Transverse colon (tissue), 4 donors: Measurements from ENCODE around the gene AGPAT3. TPM values are rescaled to one million over a fixed set of nuclear protein-coding genes. Genes with fewer than 3 reads are reported as not detected.
A peak's percentile ranks its signal among the peaks of the same experiment; 100 is the strongest.

Experiments used
- DNase-seq: peaks from one replicate; pipeline ENCODE4 v3.0.0-alpha.2; 2019
- H3K27ac ChIP-seq, 4 donors: fragments of 200-600 bp; sonication (generic); 2 replicates each; pipeline ENCODE4 v1.5.1; 2016 to 2018; ENCODE audit warnings: inconsistent platforms in 4 of 4
- H3K27me3 ChIP-seq: fragments of 200-600 bp; sonication (generic); 2 replicates; pipeline ENCODE4 v1.5.1; 2017; ENCODE audit warnings: inconsistent platforms
- H3K36me3 ChIP-seq, 4 donors: fragments of 200-600 bp; sonication (generic); 2 replicates each; pipeline ENCODE4 v1.5.1; 2017 to 2019; ENCODE audit warnings: inconsistent platforms in 4 of 4
- H3K4me1 ChIP-seq, 4 donors: fragments of 200-600 bp; sonication (generic); 2 replicates each; pipeline ENCODE4 v1.5.1; 2017 to 2020; ENCODE audit warnings: inconsistent platforms in 4 of 4
- H3K4me3 ChIP-seq, 4 donors: fragments of 200-600 bp; sonication (generic); 1 replicate in 1 of 4; 2 replicates in 3 of 4; pipeline versions ENCODE4 v1.5.1 to v1.6.1; 2017 to 2019; ENCODE audit warnings: inconsistent platforms in 4 of 4
- H3K9me3 ChIP-seq, 2 donors: fragments of 200-600 bp; sonication (generic); 2 replicates each; pipeline ENCODE4 v1.5.1; 2017 to 2019; ENCODE audit warnings: inconsistent platforms in 2 of 2
- EP300 ChIP-seq: sonication (generic); formaldehyde crosslinking; IDR thresholded peaks from one replicate; pipeline ENCODE4 v1.6.1; 2017; ENCODE audit warnings: antibody characterized with exemption, low read depth
- POLR2A ChIP-seq: fragments of 450-650 bp; IDR thresholded peaks from one replicate; pipeline ENCODE4 v1.6.1; 2016; ENCODE audit warnings: antibody characterized with exemption, mild to moderate bottlenecking, moderate library complexity
- POLR2AphosphoS5 ChIP-seq, 3 donors: sonication (generic); formaldehyde crosslinking; IDR thresholded peaks; one replicate each; pipeline ENCODE4 v1.6.1; 2016; ENCODE audit warnings: antibody characterized with exemption in 3 of 3
- WGBS, 2 donors: methylation state at CpG; one replicate each; pipeline ENCODE4 v1.1.5; 2018; ENCODE audit warnings: low coverage in 1 of 2; 5-methylcytosine and 5-hydroxymethylcytosine counted together
- in situ Hi-C, 4 donors: fragments of 200-750 bp; cut with MboI; loops; one replicate each; pipeline versions ENCODE4 v1.15.0 to v1.15.1; 2017; ENCODE audit warnings: low sequenced_read_pairs in 3 of 4, low pct_ligation_motif_present in 1 of 4, low pct_unique_long_range_greater_than_20kb in 1 of 4
- intact Hi-C: fragments of 100-400 bp; cut with DNase I; formaldehyde crosslinking; loops from one replicate; pipeline ENCODE4 v1.15.1; 2023; ENCODE audit warnings: low total_unique reads
- total RNA-seq, 4 donors: library from RNA; depleted of rRNA; stranded (reverse); fragments of >200 nt; gene quantifications; one replicate each; pipeline ENCODE4 v1.1.0, GENCODE V29; 2016
- TF ChIP-seq, protein P1 (sequence below), 5 experiments: fragments of 200-600 bp in 3 of 5; fragments of 450-650 bp in 2 of 5; sonication (generic) in 3 of 5; IDR thresholded peaks; 1 replicate in 2 of 5; 2 replicates in 3 of 5; pipeline ENCODE4 v1.5.1; 2016 to 2017; ENCODE audit warnings: antibody characterized with exemption in 5 of 5, inconsistent platforms in 3 of 5, mild to moderate bottlenecking in 2 of 5, moderate library complexity in 1 of 5

Gene AGPAT3
- total RNA-seq, 4 donors from 2014 or later: 59.9 to 116 (median 85.3) TPM

DNA sequence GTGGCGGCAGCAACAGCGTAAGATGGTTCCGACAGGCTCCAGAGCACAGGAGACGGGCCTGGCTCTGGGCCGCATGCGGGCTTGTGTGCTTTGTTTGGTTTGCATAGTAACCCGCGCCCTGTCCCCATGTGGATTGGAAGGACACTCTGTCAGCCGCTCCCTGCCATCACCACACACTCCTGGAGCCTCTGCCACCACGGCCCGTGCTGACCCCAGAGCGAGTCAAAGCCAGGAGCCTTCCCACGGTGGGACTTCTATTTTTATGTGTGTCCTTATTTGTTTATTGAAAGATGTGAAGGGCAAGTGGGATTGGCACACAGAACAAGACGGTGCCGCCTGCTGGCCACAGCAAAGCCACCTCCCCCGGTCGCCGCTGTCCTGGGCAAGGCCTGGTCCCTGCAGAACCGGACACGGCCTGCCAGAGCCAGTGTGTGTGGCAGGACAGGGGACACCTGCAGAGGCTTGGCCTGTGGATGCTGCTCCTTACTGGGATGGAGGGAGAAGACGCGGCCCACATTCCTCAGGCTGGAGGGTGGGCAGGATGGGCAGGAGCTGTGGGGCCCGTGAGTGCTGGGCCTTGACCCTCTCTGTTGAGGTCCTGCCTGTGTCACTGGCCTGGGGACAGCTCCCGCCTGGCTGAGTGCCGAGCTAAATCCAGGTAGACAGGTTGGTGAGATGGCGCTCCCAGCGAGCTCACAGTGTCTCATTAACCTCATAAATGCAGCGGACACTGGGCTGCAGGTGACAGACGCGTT, 64.4 kb downstream of the AGPAT3 start:
- intact Hi-C loops (no loop called here), in situ Hi-C loops (loop anchor here in 2 of 4 donors (25.0 kb wide), 2 partner anchors 92 to 117 kb away; no protein-coding TSS in a partner anchor)
- 88% methylated on average over 28 of the region's 30 CpGs; no CpG with 5 or more reads in 1 of the 2 donors for WGBS, 2 donors
- Histone ChIP-seq H3K9me3 (no peaks in the 10 kb centered on the region), H3K27ac (peak overlapping the region in 1 of 4 donors; percentile 7), H3K4me1 (peaks cover 6 to 22% (median 12%) of the 10 kb centered on the region in 4 donors), H3K36me3 (no peaks in the 10 kb centered on the region), H3K4me3 (no peak overlapping the region), H3K27me3 (no peaks in the 10 kb centered on the region)
- no peak for DNase-seq
- no peak for TF ChIP-seq POLR2A
- TF ChIP-seq, protein P1, sequence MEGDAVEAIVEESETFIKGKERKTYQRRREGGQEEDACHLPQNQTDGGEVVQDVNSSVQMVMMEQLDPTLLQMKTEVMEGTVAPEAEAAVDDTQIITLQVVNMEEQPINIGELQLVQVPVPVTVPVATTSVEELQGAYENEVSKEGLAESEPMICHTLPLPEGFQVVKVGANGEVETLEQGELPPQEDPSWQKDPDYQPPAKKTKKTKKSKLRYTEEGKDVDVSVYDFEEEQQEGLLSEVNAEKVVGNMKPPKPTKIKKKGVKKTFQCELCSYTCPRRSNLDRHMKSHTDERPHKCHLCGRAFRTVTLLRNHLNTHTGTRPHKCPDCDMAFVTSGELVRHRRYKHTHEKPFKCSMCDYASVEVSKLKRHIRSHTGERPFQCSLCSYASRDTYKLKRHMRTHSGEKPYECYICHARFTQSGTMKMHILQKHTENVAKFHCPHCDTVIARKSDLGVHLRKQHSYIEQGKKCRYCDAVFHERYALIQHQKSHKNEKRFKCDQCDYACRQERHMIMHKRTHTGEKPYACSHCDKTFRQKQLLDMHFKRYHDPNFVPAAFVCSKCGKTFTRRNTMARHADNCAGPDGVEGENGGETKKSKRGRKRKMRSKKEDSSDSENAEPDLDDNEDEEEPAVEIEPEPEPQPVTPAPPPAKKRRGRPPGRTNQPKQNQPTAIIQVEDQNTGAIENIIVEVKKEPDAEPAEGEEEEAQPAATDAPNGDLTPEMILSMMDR (IDR thresholded peaks at IDR 0.05): peak in 1 of 5 experiments; percentile 13

DNA sequence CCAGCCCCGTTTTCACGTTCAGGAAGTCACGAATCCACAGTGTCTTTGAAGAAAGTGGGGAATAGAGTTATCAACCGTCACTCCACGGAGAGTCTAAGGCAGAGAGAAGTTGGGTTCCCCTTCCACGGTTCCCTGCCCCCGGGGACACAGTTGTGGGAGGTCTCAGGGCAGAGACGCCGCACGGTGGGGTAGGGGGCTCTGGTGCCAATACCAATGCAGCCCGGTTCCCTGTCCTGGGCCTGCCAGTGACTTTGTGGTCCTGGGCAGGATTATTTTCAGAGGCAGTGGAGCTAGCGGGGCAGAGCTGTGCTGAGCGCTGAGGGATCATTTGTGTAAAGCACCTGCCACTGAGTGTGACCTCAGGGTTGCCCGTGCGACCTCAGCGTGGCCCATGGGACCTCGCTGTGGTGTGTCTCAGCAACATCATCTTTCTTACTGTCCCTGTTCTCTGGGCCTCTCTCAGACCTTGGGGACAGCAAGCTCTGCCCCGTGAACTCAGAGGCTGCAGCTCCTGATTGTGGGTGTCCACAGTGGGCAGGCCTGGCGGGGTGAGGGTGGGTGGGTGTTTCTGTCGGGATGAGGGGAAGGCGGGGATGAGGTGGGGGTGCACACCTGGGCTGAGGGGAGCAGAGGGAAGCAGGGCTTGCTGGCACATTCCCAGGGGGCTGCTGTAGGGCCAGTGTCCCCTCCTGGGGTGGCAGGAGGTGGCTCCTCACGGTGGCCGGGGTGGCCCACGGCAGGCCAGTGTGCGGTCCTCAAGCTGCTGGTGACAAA, 65.2 kb downstream of the AGPAT3 start:
- Histone ChIP-seq H3K27me3 (no peaks in the 10 kb centered on the region), H3K4me1 (peaks cover 0 to 14% (median 3%) of the 10 kb centered on the region in 4 donors), H3K27ac (no peak overlapping the region), H3K9me3 (no peaks in the 10 kb centered on the region), H3K4me3 (no peak overlapping the region), H3K36me3 (no peaks in the 10 kb centered on the region)
- 85% methylated on average over 21 of the region's 25 CpGs; no CpG with 5 or more reads in 1 of the 2 donors for WGBS, 2 donors
- in situ Hi-C loops: loop anchor here in 2 of 4 donors (25.0 kb wide), 2 partner anchors 93 to 118 kb away; no protein-coding TSS in a partner anchor
- TF ChIP-seq, protein P1 (IDR thresholded peaks at IDR 0.05): no peak
- no peak for TF ChIP-seq POLR2A
- TF ChIP-seq POLR2AphosphoS5 (IDR thresholded peaks at IDR 0.05): no peak
- TF ChIP-seq EP300: no peak
- DNase-seq: no peak
- intact Hi-C loops: no loop called here

DNA sequence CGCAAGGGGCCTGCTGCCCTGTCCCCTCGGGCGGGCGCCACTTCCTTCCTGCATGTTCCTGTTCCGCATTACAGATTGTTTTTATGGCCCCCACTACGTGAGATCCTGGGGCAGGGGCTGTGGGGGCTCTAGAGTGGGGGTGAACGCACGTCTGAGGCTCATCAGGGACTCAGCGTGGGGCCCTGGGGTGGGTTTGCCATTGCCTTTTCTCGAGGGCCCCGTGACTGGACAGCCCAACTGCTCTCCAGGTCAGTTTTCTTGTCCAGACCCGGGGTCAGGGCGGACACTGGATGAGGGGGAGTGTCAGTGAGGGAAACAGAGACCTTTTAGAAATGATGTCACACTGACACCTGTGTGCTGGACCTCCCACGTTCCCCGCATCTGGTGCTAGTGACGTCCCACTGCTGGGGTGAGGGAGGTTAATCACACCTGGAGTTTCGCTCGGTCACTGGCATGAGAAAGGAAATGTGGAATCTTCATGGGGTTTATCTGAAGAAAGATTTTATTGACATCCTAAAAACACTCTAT, 65.9 kb downstream of the AGPAT3 start:
- H3K36me3 ChIP-seq: no peaks in the 10 kb centered on the region
- H3K27ac ChIP-seq: no peak overlapping the region

More for the DNA sequence above, 65.9 kb downstream of the AGPAT3 start:
- intact Hi-C loops (no loop called here), in situ Hi-C loops (loop anchor here in 2 of 4 donors (25.0 kb wide), 2 partner anchors 94 to 119 kb away; no protein-coding TSS in a partner anchor)
- DNase-seq: no peak
- no peak overlapping the region for H3K4me3 ChIP-seq
- no peak for TF ChIP-seq POLR2A
- no peak for TF ChIP-seq POLR2AphosphoS5 (IDR thresholded peaks at IDR 0.05)
- no peak for TF ChIP-seq EP300
- TF ChIP-seq, protein P1 (IDR thresholded peaks at IDR 0.05): no peak
- no peaks in the 10 kb centered on the region for H3K9me3 ChIP-seq
- H3K4me1 ChIP-seq: peaks cover 0 to 11% (median 0%) of the 10 kb centered on the region in 4 donors
- no peaks in the 10 kb centered on the region for H3K27me3 ChIP-seq
- 91% methylated on average over 18 of the region's 18 CpGs; no CpG with 5 or more reads in 1 of the 2 donors for WGBS, 2 donors
